ENCODE data around the gene KCTD13.

The KCTD13 gene, protein sequence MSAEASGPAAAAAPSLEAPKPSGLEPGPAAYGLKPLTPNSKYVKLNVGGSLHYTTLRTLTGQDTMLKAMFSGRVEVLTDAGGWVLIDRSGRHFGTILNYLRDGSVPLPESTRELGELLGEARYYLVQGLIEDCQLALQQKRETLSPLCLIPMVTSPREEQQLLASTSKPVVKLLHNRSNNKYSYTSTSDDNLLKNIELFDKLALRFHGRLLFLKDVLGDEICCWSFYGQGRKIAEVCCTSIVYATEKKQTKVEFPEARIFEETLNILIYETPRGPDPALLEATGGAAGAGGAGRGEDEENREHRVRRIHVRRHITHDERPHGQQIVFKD

DNA sequence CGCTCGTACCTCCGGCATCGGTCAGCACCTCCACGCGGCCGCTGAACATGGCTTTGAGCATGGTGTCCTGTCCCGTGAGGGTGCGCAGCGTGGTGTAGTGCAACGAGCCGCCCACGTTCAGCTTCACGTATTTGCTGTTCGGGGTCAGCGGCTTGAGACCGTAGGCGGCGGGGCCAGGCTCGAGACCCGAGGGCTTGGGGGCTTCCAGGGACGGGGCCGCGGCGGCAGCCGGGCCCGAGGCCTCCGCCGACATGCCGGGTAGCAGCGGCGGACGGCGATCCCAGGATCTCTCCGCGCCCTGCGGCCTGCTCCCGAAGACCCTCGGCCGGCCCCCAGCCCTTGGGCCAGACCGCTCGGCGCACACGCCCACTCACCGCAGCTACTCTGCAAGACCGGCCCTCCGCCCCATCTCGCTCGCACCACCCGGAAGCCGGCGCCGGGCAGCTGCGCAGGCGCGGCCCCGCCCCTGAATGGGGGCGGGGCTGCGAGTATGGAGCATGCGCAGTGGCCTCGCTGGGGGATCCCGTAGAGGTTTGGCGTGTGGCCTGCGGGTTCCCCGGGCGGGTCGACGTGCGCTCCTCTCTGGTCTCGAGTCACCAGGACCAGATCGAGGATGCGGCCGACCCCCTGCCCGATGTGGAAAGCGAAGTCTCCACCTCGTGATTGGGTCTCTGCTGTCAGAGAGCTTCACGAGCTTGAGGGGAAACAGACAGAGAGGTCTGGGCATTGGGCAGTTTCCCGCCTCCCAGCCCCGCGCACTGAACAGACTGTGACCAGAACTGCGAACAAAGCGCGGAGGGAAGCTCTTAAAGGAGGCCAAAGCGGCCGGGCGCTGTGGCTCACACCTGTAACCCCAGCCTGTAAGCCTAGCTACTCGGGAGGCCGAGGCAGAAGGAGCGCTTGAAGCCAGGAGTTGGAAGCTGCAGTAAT is at the start of gene KCTD13:
TSS of gene KCTD13 (minus strand) at position 446 of the 930 bp plus-strand sequence. CDS start at position 253, 193 bp downstream.
- Histone ChIP-seq H3K36me3 (ENCODE audit: insufficient read depth, low read length) (peaks cover 14% of the 10 kb centered on the region), H3K27me3 (ENCODE audit: control insufficient read depth in 1 of 2, insufficient read depth in 2 of 2, low read length in 2 of 2) (no peaks in the 10 kb centered on the region), H3K4me1 (ENCODE audit: insufficient read depth, low read length) (peaks cover 20% of the 10 kb centered on the region), H3K4me3 (ENCODE audit: low read depth in 1 of 2, low read length in 2 of 2) (peak within 1 kb of the TSS; percentile 77 to 78), H3K9me3 (ENCODE audit: low read length) (no peaks in the 10 kb centered on the region), H3K9ac (ENCODE audit: low read length) (peak within 1 kb of the TSS; percentile 73), H3K27ac (ENCODE audit: low read depth, low read length) (peak within 1 kb of the TSS; percentile 96)

DNA sequence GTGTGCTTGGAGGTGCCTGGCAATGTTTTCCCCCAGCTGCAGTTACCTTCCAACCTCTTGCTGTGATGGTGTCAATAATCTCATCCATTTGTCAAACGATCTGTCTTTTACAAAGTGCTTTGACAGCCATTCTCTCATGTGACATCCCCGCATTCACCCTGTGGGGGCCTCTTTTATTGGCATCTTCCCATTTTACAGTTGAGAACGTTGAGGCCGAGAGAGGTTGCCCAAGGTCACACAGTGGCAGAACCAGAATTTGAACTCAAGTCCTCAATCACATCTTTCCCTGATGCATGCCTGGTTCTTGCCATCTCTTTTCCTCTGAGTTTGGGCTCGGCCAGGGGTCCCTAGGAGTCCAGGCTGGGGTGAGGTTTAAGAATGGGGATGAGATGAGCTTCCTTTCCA is 49.1 kb upstream of the KCTD13 start:
- peaks cover 27% of the 10 kb centered on the region for H3K4me1 ChIP-seq (ENCODE audit: insufficient read depth, low read length)
- peak overlapping the region; percentile 95 for H3K27ac ChIP-seq (ENCODE audit: low read depth, low read length)
- peak overlapping the region; percentile 98 for H3K9ac ChIP-seq (ENCODE audit: low read length)

DNA sequence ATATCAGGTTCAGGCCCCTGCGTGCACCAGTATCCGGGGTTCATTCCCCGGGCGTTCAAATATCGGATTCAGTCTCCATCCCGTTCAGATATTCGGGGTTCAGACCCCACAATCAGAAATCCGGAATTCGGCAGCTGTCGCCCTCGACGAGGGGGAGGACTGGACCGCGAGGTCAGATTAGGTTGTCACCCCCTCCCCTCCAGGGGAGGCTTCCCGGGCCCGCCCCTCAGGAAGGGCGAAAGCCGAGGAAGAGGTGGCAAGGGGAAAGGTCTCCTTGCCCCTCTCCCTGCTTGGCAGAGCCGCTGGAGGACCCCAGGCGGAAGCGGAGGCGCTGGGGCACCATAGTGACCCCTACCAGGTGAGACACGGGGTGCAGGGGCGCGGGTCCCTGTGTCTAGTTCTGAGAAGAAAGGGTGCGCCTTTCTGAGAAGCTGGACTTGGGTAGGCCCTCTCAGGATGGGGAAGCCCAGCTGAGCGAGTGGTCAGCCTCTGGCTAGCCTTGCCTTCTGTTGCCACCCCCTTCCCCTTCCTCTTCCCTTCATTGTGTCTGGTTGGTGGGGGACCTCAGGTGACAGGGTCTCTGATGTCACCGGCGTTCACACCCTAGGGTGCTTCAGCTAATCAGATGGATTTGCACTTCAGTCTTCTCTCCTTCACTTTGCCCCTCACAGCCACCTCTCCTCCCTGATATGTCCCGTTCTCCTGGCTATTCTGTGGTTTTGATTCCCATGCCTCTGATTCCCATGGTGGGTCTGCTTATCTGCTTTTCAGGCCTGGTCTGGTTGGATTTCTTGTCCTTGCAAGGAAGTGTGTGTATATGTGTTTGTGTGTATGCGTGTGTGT is 48.5 kb upstream of the KCTD13 start:
- peak overlapping the region; percentile 95 to 97 for H3K4me3 ChIP-seq (ENCODE audit: low read depth in 1 of 2, low read length in 2 of 2)
- H3K9ac ChIP-seq (ENCODE audit: low read length): peak overlapping the region; percentile 98
- H3K36me3 ChIP-seq (ENCODE audit: insufficient read depth, low read length): peaks cover 32% of the 10 kb centered on the region
- H3K9me3 ChIP-seq (ENCODE audit: low read length): no peaks in the 10 kb centered on the region
- peak overlapping the region; percentile 95 for H3K27ac ChIP-seq (ENCODE audit: low read depth, low read length)
- H3K27me3 ChIP-seq (ENCODE audit: control insufficient read depth in 1 of 2, insufficient read depth in 2 of 2, low read length in 2 of 2): no peaks in the 10 kb centered on the region
- H3K4me1 ChIP-seq (ENCODE audit: insufficient read depth, low read length): peaks cover 27% of the 10 kb centered on the region

More for the DNA sequence above, 49.1 kb upstream of the KCTD13 start:
- Histone ChIP-seq H3K9me3 (ENCODE audit: low read length) (no peaks in the 10 kb centered on the region), H3K36me3 (ENCODE audit: insufficient read depth, low read length) (peaks cover 38% of the 10 kb centered on the region), H3K27me3 (ENCODE audit: control insufficient read depth in 1 of 2, insufficient read depth in 2 of 2, low read length in 2 of 2) (no peaks in the 10 kb centered on the region), H3K4me3 (ENCODE audit: low read depth in 1 of 2, low read length in 2 of 2) (peak overlapping the region; percentile 95 to 97)

DNA sequence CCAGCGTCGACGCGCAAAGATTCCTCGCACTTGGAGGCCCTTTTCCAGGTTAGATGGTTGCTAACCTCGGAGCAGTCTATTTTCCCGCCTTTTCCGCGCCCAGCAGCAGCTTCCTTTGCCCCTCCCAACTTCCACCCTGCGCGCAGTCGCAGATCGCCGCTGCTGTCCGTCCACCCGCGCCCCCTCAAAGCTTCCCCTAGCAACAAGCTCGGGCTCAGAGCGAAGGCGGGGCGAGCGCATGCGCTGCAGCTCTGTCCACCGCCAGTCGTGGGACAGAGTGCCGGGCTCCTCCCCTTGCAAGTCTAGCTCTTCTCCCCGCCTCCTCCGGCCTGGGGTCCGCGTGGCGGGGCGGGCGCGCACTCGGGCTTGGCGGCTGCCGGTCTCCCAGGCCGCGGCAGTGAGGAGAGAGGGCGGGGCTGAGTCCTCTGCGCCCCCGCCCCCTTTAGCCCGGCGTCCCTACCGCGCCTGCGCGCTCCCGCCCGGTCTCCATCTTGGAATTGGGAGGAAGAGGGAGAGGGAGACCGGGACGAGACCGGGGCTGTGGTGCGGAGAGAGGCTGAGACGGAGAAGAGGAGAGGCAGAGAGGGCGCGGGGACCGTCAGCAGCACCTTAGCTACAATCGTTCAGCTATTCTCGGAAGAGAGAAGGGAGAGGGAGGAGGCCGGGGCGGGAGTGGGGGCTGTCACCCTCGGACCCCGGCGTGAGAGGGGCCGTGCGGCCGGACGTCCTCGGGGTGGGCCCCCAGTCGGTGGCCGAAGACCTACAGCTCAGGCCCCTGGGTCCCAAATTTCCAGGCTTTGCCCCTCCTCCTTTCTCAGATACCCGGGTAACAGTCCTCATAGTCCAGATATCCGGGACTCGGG is 47.6 kb upstream of the KCTD13 start, which contains the start of gene TAOK2:
TSS of gene TAOK2 (plus strand) at position 485 of the 863 bp plus-strand sequence. CDS start 3,905 bp downstream, outside the sequence.
- H3K9me3 ChIP-seq (ENCODE audit: low read length): no peaks in the 10 kb centered on the region
- H3K27ac ChIP-seq (ENCODE audit: low read depth, low read length): peak within 1 kb of the TSS; percentile 95
- H3K36me3 ChIP-seq (ENCODE audit: insufficient read depth, low read length): peaks cover 27% of the 10 kb centered on the region
- H3K4me3 ChIP-seq (ENCODE audit: low read depth in 1 of 2, low read length in 2 of 2): peak within 1 kb of the TSS; percentile 95 to 97
- H3K4me1 ChIP-seq (ENCODE audit: insufficient read depth, low read length): peaks cover 27% of the 10 kb centered on the region
- H3K9ac ChIP-seq (ENCODE audit: low read length): peak within 1 kb of the TSS; percentile 98
- H3K27me3 ChIP-seq (ENCODE audit: control insufficient read depth in 1 of 2, insufficient read depth in 2 of 2, low read length in 2 of 2): no peaks in the 10 kb centered on the region

DNA sequence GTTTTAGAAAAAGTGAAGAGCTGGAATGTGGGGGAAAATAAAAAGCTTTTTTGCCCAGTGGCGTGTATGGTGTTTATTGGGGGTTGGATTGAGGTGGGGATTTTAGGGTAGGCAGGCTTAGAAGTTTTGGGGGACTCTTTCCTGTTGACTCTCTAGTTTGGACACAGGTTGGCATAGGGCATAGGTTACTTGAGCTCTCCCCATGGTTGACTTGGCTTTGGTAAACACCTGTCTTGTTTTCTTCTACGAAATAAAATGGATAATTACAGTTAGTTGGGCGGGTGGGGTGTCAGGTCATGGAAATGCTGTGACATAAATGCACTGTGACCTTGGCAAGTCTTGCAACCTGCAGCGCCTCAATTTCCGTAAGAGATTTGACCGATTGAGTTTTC is 47.0 kb upstream of the KCTD13 start:
- Histone ChIP-seq H3K36me3 (ENCODE audit: insufficient read depth, low read length) (peaks cover 27% of the 10 kb centered on the region), H3K9ac (ENCODE audit: low read length) (no peak overlapping the region), H3K27me3 (ENCODE audit: control insufficient read depth in 1 of 2, insufficient read depth in 2 of 2, low read length in 2 of 2) (no peaks in the 10 kb centered on the region), H3K9me3 (ENCODE audit: low read length) (no peaks in the 10 kb centered on the region), H3K4me1 (ENCODE audit: insufficient read depth, low read length) (peaks cover 27% of the 10 kb centered on the region), H3K27ac (ENCODE audit: low read depth, low read length) (no peak overlapping the region), H3K4me3 (ENCODE audit: low read depth in 1 of 2, low read length in 2 of 2) (no peak overlapping the region)

DNA sequence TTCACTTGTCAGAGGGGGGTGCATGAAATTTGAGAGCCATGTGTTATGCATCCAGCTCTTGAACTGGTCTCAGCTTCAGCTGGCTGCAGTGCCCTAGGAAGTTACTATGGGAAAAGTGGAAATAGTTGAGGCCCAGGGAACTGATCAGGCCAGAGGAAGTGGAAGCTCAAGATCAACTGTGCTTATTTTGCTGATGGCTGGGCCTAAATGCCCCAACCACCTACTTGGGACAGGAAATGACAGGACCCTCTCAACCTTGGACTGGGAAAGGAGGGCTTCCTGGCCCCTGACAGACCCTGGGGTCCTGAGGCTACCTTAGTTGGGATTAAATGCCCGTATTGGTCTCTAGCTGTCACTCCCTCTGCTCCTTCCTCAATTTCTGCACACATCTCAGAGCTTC is 46.5 kb upstream of the KCTD13 start:
- Histone ChIP-seq H3K36me3 (ENCODE audit: insufficient read depth, low read length) (peaks cover 24% of the 10 kb centered on the region), H3K4me3 (ENCODE audit: low read depth in 1 of 2, low read length in 2 of 2) (no peak overlapping the region), H3K27me3 (ENCODE audit: control insufficient read depth in 1 of 2, insufficient read depth in 2 of 2, low read length in 2 of 2) (no peaks in the 10 kb centered on the region), H3K27ac (ENCODE audit: low read depth, low read length) (no peak overlapping the region), H3K9ac (ENCODE audit: low read length) (no peak overlapping the region), H3K9me3 (ENCODE audit: low read length) (no peaks in the 10 kb centered on the region), H3K4me1 (ENCODE audit: insufficient read depth, low read length) (peaks cover 27% of the 10 kb centered on the region)

DNA sequence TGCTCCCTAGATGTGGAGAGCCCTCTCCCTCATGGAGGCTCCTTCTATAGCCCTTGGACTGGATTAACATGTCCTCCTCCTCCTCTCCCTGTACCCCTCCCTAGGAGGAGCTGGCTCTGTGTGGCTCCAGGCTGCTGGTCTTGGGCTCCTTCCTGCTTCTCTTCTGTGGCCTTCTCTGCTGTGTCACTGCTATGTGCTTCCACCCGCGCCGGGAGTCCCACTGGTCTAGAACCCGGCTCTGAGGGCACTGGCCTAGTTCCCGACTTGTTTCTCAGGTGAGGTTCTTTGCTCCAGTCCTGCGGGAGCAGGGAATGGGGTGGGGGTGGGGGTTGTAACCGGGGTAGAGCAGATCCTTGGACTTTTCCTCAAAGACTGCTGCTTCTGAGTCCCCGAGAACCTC is 45.3 kb upstream of the KCTD13 start:
- H3K4me1 ChIP-seq (ENCODE audit: insufficient read depth, low read length): peaks cover 18% of the 10 kb centered on the region
- no peak overlapping the region for H3K4me3 ChIP-seq (ENCODE audit: low read depth in 1 of 2, low read length in 2 of 2)
- H3K27ac ChIP-seq (ENCODE audit: low read depth, low read length): no peak overlapping the region
- H3K36me3 ChIP-seq (ENCODE audit: insufficient read depth, low read length): peaks cover 23% of the 10 kb centered on the region
- no peaks in the 10 kb centered on the region for H3K27me3 ChIP-seq (ENCODE audit: control insufficient read depth in 1 of 2, insufficient read depth in 2 of 2, low read length in 2 of 2)
- no peaks in the 10 kb centered on the region for H3K9me3 ChIP-seq (ENCODE audit: low read length)
- H3K9ac ChIP-seq (ENCODE audit: low read length): no peak overlapping the region

DNA sequence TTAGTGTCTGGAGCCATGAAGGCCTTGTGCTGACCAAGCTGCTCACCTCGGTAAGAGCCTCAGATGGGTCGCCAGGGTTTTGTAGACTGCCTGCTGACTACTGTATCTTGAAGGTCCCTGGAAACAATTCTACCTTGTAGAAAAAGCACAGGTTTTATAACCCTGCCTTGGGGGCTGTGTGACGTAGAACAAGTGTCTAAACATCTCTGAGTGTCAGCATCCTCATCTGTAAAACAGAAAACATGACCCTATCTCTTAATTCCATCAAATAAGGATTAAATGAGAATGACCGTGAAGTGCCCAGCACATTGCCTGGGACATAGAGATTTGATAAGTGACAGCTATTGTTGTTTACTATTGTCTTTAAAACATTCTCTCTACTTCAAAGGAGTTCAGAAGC is 42.2 kb upstream of the KCTD13 start:
- Histone ChIP-seq H3K27ac (ENCODE audit: low read depth, low read length) (no peak overlapping the region), H3K4me1 (ENCODE audit: insufficient read depth, low read length) (peaks cover 2% of the 10 kb centered on the region), H3K9me3 (ENCODE audit: low read length) (no peaks in the 10 kb centered on the region), H3K27me3 (ENCODE audit: control insufficient read depth in 1 of 2, insufficient read depth in 2 of 2, low read length in 2 of 2) (no peaks in the 10 kb centered on the region), H3K36me3 (ENCODE audit: insufficient read depth, low read length) (peaks cover 23% of the 10 kb centered on the region), H3K9ac (ENCODE audit: low read length) (no peak overlapping the region), H3K4me3 (ENCODE audit: low read depth in 1 of 2, low read length in 2 of 2) (no peak overlapping the region)

DNA sequence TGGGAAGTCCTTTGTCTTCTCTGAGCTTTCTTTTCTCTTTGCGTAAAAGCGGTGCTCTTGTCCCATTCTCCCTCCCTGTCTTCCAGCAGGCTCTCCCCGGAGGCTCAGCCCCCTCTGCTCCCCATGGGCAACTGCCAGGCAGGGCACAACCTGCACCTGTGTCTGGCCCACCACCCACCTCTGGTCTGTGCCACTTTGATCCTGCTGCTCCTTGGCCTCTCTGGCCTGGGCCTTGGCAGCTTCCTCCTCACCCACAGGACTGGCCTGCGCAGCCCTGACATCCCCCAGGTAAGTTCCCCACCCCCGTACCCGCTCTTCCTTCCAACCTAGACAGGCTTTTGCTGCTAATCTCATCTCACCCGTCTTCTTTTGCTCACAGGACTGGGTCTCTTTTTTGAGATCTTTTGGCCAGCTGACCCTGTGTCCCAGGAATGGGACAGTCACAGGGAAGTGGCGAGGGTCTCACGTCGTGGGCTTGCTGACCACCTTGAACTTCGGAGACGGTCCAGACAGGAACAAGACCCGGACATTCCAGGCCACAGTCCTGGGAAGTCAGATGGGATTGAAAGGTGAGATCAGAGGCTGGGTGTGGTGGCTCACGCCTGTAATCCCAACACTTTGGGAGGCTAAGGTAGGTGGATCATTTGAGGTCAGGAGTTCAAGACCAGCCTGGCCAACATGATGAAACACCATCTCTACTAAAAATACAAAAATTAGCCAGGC is 37.2 kb upstream of the KCTD13 start:
- Histone ChIP-seq H3K27ac (ENCODE audit: low read depth, low read length) (peak overlapping the region; percentile 86), H3K9ac (ENCODE audit: low read length) (peak overlapping the region; percentile 76), H3K27me3 (ENCODE audit: control insufficient read depth in 1 of 2, insufficient read depth in 2 of 2, low read length in 2 of 2) (no peaks in the 10 kb centered on the region), H3K9me3 (ENCODE audit: low read length) (no peaks in the 10 kb centered on the region), H3K4me3 (ENCODE audit: low read depth in 1 of 2, low read length in 2 of 2) (peak overlapping the region; percentile 71 to 72), H3K4me1 (ENCODE audit: insufficient read depth, low read length) (peaks cover 17% of the 10 kb centered on the region), H3K36me3 (ENCODE audit: insufficient read depth, low read length) (peaks cover 4% of the 10 kb centered on the region)

Measured in muscle layer of colon (tissue), 2 donors.